ENCODE measurements around the gene GLT6D1. TPM values are rescaled to one million over a fixed set of nuclear protein-coding genes. Genes with fewer than 3 reads are reported as not detected.

The GLT6D1 gene
- total and polyA plus RNA-seq, 4 experiments from 2014 or later = not detected

GRCh38 chr9:135592625-135593024 is 46.7 kb downstream of the GLT6D1 start:
- Histone ChIP-seq H3K27ac (ENCODE audit: low read depth, low read length) (no peak overlapping the region), H3K9me3 (ENCODE audit: control insufficient read depth in 1 of 2, low read length in 2 of 2) (no peaks in the 10 kb centered on the region), H3K27me3 (ENCODE audit: insufficient read depth, low read length) (no peaks in the 10 kb centered on the region), H3K4me3 (ENCODE audit: low read length in 2 of 2) (no peak overlapping the region), H3K4me1 (ENCODE audit: insufficient read depth, low read length) (no peaks in the 10 kb centered on the region), H3K36me3 (ENCODE audit: insufficient read depth, low read length) (no peaks in the 10 kb centered on the region)
- Mint-ChIP-seq H3K27ac (no peak overlapping the region), H3K36me3 (no peaks in the 10 kb centered on the region), H3K4me1 (no peaks in the 10 kb centered on the region), H3K9me3 (peaks cover 0 to 4% (median 0%) of the 10 kb centered on the region in 8 donors), H3K4me3 (no peak overlapping the region), H3K27me3 (peaks cover 11 to 16% of the 10 kb centered on the region in 2 donors)
- POLR2A ChIA-PET (ENCODE audit: partially characterized antibody) = no interaction called here
- no peak for DNase-seq
- CTCF ChIA-PET (ENCODE audit: partially characterized antibody) = interaction anchor here (1.7 kb wide), 1 partner anchor 11 kb away, joined by 5 read pairs; no protein-coding TSS in a partner anchor
- intact Hi-C loops (cut with micrococcal nuclease) = no loop called here

- Histone ChIP-seq H3K9me3 (ENCODE audit: control insufficient read depth in 1 of 2, low read length in 2 of 2) (no peaks in the 10 kb centered on the region), H3K27ac (ENCODE audit: low read depth, low read length) (no peak overlapping the region), H3K4me3 (ENCODE audit: low read length in 2 of 2) (no peak overlapping the region), H3K27me3 (ENCODE audit: insufficient read depth, low read length) (no peaks in the 10 kb centered on the region), H3K4me1 (ENCODE audit: insufficient read depth, low read length) (no peaks in the 10 kb centered on the region), H3K36me3 (ENCODE audit: insufficient read depth, low read length) (no peaks in the 10 kb centered on the region)
- POLR2A ChIA-PET (ENCODE audit: partially characterized antibody) = no interaction called here
- CTCF ChIA-PET (ENCODE audit: partially characterized antibody) = interaction anchor here (1.2 kb wide), 1 partner anchor 11 kb away, joined by 3 read pairs; no protein-coding TSS in a partner anchor
- Mint-ChIP-seq H3K27ac (no peak overlapping the region), H3K9me3 (peaks cover 0 to 4% (median 0%) of the 10 kb centered on the region in 8 donors), H3K27me3 (peaks cover 11 to 16% of the 10 kb centered on the region in 2 donors), H3K36me3 (no peaks in the 10 kb centered on the region), H3K4me1 (no peaks in the 10 kb centered on the region), H3K4me3 (no peak overlapping the region)
- no peak for DNase-seq
- intact Hi-C loops (cut with micrococcal nuclease) = no loop called here
These were observed 47.1 kb downstream of the GLT6D1 start for GRCh38 chr9:135592331-135592590.

GRCh38 chr9:135591506-135592330 is 47.6 kb downstream of the GLT6D1 start:
- Mint-ChIP-seq H3K27me3 (peaks cover 10 to 13% of the 10 kb centered on the region in 2 donors), H3K9me3 (peaks cover 0 to 4% (median 0%) of the 10 kb centered on the region in 8 donors), H3K4me1 (no peaks in the 10 kb centered on the region), H3K27ac (no peak overlapping the region), H3K36me3 (no peaks in the 10 kb centered on the region), H3K4me3 (no peak overlapping the region)
- intact Hi-C loops (cut with micrococcal nuclease) = no loop called here
- H3K27ac ChIP-seq (ENCODE audit: low read depth, low read length) = no peak overlapping the region
- no peaks in the 10 kb centered on the region for H3K36me3 ChIP-seq (ENCODE audit: insufficient read depth, low read length)
- DNase-seq = no peak
- H3K27me3 ChIP-seq (ENCODE audit: insufficient read depth, low read length) = no peaks in the 10 kb centered on the region
- ChIA-PET CTCF (ENCODE audit: partially characterized antibody) (interaction anchor here (1.2 kb wide), 1 partner anchor 12 kb away, joined by 3 read pairs; no protein-coding TSS in a partner anchor), POLR2A (ENCODE audit: partially characterized antibody) (no interaction called here)
- H3K4me3 ChIP-seq (ENCODE audit: low read length in 2 of 2) = no peak overlapping the region
- H3K9me3 ChIP-seq (ENCODE audit: control insufficient read depth in 1 of 2, low read length in 2 of 2) = no peaks in the 10 kb centered on the region
- H3K4me1 ChIP-seq (ENCODE audit: insufficient read depth, low read length) = no peaks in the 10 kb centered on the region

- no peaks in the 10 kb centered on the region for H3K9me3 ChIP-seq (ENCODE audit: control insufficient read depth in 1 of 2, low read length in 2 of 2)
- Mint-ChIP-seq H3K4me1 (no peaks in the 10 kb centered on the region), H3K4me3 (no peak overlapping the region), H3K27ac (no peak overlapping the region), H3K36me3 (no peaks in the 10 kb centered on the region), H3K9me3 (peaks cover 0 to 4% (median 0%) of the 10 kb centered on the region in 8 donors), H3K27me3 (peaks cover 8 to 9% of the 10 kb centered on the region in 2 donors)
- H3K27ac ChIP-seq (ENCODE audit: low read depth, low read length) = no peak overlapping the region
- no peaks in the 10 kb centered on the region for H3K27me3 ChIP-seq (ENCODE audit: insufficient read depth, low read length)
- H3K4me1 ChIP-seq (ENCODE audit: insufficient read depth, low read length) = no peaks in the 10 kb centered on the region
- CTCF ChIA-PET (ENCODE audit: partially characterized antibody) = interaction anchor here (1.6 kb wide), 1 partner anchor 8 kb away, joined by 4 read pairs; no protein-coding TSS in a partner anchor
- H3K4me3 ChIP-seq (ENCODE audit: low read length in 2 of 2) = no peak overlapping the region
- intact Hi-C loops (cut with micrococcal nuclease) = no loop called here
- no peak for DNase-seq
- POLR2A ChIA-PET (ENCODE audit: partially characterized antibody) = no interaction called here
- H3K36me3 ChIP-seq (ENCODE audit: insufficient read depth, low read length) = no peaks in the 10 kb centered on the region
These were observed 48.8 kb downstream of the GLT6D1 start for GRCh38 chr9:135590486-135591079.

GRCh38 chr9:135589596-135590485 is 49.5 kb downstream of the GLT6D1 start:
- intact Hi-C loops (cut with micrococcal nuclease) = no loop called here
- H3K27ac ChIP-seq (ENCODE audit: low read depth, low read length) = no peak overlapping the region
- no peak overlapping the region for H3K4me3 Mint-ChIP-seq
- no peaks in the 10 kb centered on the region for H3K4me1 Mint-ChIP-seq
- DNase-seq = no peak
- peaks cover 0 to 2% (median 0%) of the 10 kb centered on the region in 8 donors for H3K9me3 Mint-ChIP-seq
- ChIA-PET POLR2A (ENCODE audit: partially characterized antibody) (no interaction called here), CTCF (ENCODE audit: partially characterized antibody) (interaction anchor here (0.7 to 1.6 kb wide), 2 partner anchors 9 to 11 kb away, joined by 3 to 4 read pairs; no protein-coding TSS in a partner anchor)
- no peaks in the 10 kb centered on the region for H3K27me3 ChIP-seq (ENCODE audit: insufficient read depth, low read length)
- no peaks in the 10 kb centered on the region for H3K4me1 ChIP-seq (ENCODE audit: insufficient read depth, low read length)
- H3K4me3 ChIP-seq (ENCODE audit: low read length in 2 of 2) = no peak overlapping the region
- peaks cover 6 to 13% of the 10 kb centered on the region in 2 donors for H3K27me3 Mint-ChIP-seq
- H3K36me3 ChIP-seq (ENCODE audit: insufficient read depth, low read length) = no peaks in the 10 kb centered on the region
- H3K9me3 ChIP-seq (ENCODE audit: control insufficient read depth in 1 of 2, low read length in 2 of 2) = no peaks in the 10 kb centered on the region
- no peaks in the 10 kb centered on the region for H3K36me3 Mint-ChIP-seq
- H3K27ac Mint-ChIP-seq = no peak overlapping the region

GRCh38 chr9:135588886-135589595 is 50.3 kb downstream of the GLT6D1 start:
- H3K36me3 ChIP-seq (ENCODE audit: insufficient read depth, low read length) = no peaks in the 10 kb centered on the region
- no peak overlapping the region for H3K27ac Mint-ChIP-seq
- CTCF ChIA-PET (ENCODE audit: partially characterized antibody) = interaction anchor here (0.7 to 1.6 kb wide), 2 partner anchors 10 to 12 kb away, joined by 3 to 4 read pairs; no protein-coding TSS in a partner anchor
- no peaks in the 10 kb centered on the region for H3K27me3 ChIP-seq (ENCODE audit: insufficient read depth, low read length)
- H3K9me3 Mint-ChIP-seq = no peaks in the 10 kb centered on the region
- intact Hi-C loops (cut with micrococcal nuclease) = no loop called here
- H3K27ac ChIP-seq (ENCODE audit: low read depth, low read length) = no peak overlapping the region
- no peaks in the 10 kb centered on the region for H3K4me1 Mint-ChIP-seq
- no peak overlapping the region for H3K4me3 ChIP-seq (ENCODE audit: low read length in 2 of 2)
- H3K4me3 Mint-ChIP-seq = no peak overlapping the region
- H3K36me3 Mint-ChIP-seq = no peaks in the 10 kb centered on the region
- peaks cover 4 to 17% of the 10 kb centered on the region in 2 donors for H3K27me3 Mint-ChIP-seq
- POLR2A ChIA-PET (ENCODE audit: partially characterized antibody) = no interaction called here
- H3K9me3 ChIP-seq (ENCODE audit: control insufficient read depth in 1 of 2, low read length in 2 of 2) = no peaks in the 10 kb centered on the region
- DNase-seq = no peak
- H3K4me1 ChIP-seq (ENCODE audit: insufficient read depth, low read length) = no peaks in the 10 kb centered on the region

Data from CD4-positive, alpha-beta memory T cell (primary cell).